ENCODE results near the gene CTCFL.

DNA sequence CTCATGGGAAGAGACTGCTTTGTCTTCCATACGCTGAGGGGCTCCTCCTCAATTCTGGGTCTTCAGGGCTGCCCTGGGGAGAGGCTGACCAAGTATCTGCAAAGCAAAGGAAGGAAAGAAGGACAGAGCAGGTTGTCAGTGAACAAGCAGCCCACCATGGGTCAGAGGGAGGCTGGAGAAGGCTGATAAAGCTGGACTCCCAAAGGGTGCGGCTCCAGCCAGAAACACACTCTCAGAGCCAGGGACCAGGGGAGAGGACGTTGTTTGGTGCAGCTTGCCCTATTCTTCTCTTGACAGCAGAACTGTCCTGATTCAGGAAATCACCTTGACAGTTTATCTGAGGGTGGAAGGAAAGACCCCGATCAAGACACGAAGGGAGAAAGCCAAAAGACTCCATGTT is 10.4 kb upstream of the CTCFL start:
- TF ChIP-seq, protein P1, sequence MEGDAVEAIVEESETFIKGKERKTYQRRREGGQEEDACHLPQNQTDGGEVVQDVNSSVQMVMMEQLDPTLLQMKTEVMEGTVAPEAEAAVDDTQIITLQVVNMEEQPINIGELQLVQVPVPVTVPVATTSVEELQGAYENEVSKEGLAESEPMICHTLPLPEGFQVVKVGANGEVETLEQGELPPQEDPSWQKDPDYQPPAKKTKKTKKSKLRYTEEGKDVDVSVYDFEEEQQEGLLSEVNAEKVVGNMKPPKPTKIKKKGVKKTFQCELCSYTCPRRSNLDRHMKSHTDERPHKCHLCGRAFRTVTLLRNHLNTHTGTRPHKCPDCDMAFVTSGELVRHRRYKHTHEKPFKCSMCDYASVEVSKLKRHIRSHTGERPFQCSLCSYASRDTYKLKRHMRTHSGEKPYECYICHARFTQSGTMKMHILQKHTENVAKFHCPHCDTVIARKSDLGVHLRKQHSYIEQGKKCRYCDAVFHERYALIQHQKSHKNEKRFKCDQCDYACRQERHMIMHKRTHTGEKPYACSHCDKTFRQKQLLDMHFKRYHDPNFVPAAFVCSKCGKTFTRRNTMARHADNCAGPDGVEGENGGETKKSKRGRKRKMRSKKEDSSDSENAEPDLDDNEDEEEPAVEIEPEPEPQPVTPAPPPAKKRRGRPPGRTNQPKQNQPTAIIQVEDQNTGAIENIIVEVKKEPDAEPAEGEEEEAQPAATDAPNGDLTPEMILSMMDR (IDR thresholded peaks at IDR 0.05; ENCODE audit: poor library complexity, severe bottlenecking): no peak
- TF ChIP-seq RAD21 (conservative IDR thresholded peaks at IDR 0.05): no peak
- TF ChIP-seq POLR2AphosphoS5 (IDR thresholded peaks at IDR 0.05): no peak
- TF ChIP-seq, protein P2, sequence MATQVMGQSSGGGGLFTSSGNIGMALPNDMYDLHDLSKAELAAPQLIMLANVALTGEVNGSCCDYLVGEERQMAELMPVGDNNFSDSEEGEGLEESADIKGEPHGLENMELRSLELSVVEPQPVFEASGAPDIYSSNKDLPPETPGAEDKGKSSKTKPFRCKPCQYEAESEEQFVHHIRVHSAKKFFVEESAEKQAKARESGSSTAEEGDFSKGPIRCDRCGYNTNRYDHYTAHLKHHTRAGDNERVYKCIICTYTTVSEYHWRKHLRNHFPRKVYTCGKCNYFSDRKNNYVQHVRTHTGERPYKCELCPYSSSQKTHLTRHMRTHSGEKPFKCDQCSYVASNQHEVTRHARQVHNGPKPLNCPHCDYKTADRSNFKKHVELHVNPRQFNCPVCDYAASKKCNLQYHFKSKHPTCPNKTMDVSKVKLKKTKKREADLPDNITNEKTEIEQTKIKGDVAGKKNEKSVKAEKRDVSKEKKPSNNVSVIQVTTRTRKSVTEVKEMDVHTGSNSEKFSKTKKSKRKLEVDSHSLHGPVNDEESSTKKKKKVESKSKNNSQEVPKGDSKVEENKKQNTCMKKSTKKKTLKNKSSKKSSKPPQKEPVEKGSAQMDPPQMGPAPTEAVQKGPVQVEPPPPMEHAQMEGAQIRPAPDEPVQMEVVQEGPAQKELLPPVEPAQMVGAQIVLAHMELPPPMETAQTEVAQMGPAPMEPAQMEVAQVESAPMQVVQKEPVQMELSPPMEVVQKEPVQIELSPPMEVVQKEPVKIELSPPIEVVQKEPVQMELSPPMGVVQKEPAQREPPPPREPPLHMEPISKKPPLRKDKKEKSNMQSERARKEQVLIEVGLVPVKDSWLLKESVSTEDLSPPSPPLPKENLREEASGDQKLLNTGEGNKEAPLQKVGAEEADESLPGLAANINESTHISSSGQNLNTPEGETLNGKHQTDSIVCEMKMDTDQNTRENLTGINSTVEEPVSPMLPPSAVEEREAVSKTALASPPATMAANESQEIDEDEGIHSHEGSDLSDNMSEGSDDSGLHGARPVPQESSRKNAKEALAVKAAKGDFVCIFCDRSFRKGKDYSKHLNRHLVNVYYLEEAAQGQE (IDR thresholded peaks at IDR 0.05; ENCODE audit: borderline replicate concordance): no peak
- TF ChIP-seq SMC3 (conservative IDR thresholded peaks at IDR 0.05; ENCODE audit: poor library complexity): no peak
- TF ChIP-seq EZH2 (IDR thresholded peaks at IDR 0.05; ENCODE audit: borderline replicate concordance, insufficient read depth, low read length, poor library complexity, severe bottlenecking): no peak

Data from neural cell (in vitro differentiated cells).